ENCODE results near the gene RABGAP1L.

RABGAP1L gene

DNA sequence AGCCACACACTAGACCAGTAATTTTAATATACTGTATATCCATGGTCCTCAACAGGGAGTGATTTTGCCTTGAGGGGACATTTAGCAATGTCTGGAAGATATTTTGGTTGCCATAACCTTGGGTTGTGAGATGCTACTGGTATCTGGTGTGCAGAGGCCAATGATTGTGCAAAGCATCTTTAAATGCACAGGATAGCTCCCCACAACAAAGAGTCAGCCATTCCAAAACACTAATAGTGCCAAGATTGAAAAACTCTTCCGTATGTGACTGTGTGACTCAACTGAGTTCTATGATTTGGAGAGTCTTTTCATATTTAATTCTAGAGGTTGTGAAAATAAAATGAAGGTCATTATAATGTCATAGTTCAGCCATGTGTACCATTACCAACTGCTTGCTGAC, 699.0 kb downstream of the RABGAP1L start:
- no peak overlapping the region for H3K27ac ChIP-seq (ENCODE audit: low read length)
- H3K36me3 ChIP-seq (replicated peaks; ENCODE audit: low read depth, low read length): no peaks in the 10 kb centered on the region
- no peak overlapping the region for H3K4me3 ChIP-seq (ENCODE audit: low read length)
- H3K79me2 ChIP-seq (ENCODE audit: low read length): no peaks in the 10 kb centered on the region
- no peaks in the 10 kb centered on the region for H3K4me1 ChIP-seq (ENCODE audit: low read length)
- no peaks in the 10 kb centered on the region for H4K20me1 ChIP-seq (ENCODE audit: insufficient read depth, low read length)
- H3K27me3 ChIP-seq (ENCODE audit: low read depth, low read length): no peaks in the 10 kb centered on the region
- no peak overlapping the region for H2AFZ ChIP-seq (ENCODE audit: low read depth, low read length)
- H3K9me3 ChIP-seq (ENCODE audit: insufficient read depth, low read length): no peaks in the 10 kb centered on the region
- no peak for TF ChIP-seq EZH2phosphoT487 (IDR thresholded peaks at IDR 0.05; ENCODE audit: low read depth)
- TF ChIP-seq, protein P1, sequence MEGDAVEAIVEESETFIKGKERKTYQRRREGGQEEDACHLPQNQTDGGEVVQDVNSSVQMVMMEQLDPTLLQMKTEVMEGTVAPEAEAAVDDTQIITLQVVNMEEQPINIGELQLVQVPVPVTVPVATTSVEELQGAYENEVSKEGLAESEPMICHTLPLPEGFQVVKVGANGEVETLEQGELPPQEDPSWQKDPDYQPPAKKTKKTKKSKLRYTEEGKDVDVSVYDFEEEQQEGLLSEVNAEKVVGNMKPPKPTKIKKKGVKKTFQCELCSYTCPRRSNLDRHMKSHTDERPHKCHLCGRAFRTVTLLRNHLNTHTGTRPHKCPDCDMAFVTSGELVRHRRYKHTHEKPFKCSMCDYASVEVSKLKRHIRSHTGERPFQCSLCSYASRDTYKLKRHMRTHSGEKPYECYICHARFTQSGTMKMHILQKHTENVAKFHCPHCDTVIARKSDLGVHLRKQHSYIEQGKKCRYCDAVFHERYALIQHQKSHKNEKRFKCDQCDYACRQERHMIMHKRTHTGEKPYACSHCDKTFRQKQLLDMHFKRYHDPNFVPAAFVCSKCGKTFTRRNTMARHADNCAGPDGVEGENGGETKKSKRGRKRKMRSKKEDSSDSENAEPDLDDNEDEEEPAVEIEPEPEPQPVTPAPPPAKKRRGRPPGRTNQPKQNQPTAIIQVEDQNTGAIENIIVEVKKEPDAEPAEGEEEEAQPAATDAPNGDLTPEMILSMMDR (IDR thresholded peaks at IDR 0.05; ENCODE audit: low read depth, low read length): no peak
- H3K4me2 ChIP-seq (ENCODE audit: low read length): no peak overlapping the region
- H3K9ac ChIP-seq (ENCODE audit: low read length): no peak overlapping the region

GRCh38 chr1:174870319-174870718, 711.0 kb downstream of the RABGAP1L start:
- no peak overlapping the region for H2AFZ ChIP-seq (ENCODE audit: low read depth, low read length)
- H3K9me3 ChIP-seq (ENCODE audit: insufficient read depth, low read length): no peaks in the 10 kb centered on the region
- no peaks in the 10 kb centered on the region for H3K36me3 ChIP-seq (replicated peaks; ENCODE audit: low read depth, low read length)
- no peak overlapping the region for H3K4me3 ChIP-seq (ENCODE audit: low read length)
- H3K27ac ChIP-seq (ENCODE audit: low read length): no peak overlapping the region
- TF ChIP-seq, protein P1 (IDR thresholded peaks at IDR 0.05; ENCODE audit: low read depth, low read length): no peak
- no peak for TF ChIP-seq EZH2phosphoT487 (IDR thresholded peaks at IDR 0.05; ENCODE audit: low read depth)
- no peaks in the 10 kb centered on the region for H3K79me2 ChIP-seq (ENCODE audit: low read length)
- H3K4me1 ChIP-seq (ENCODE audit: low read length): peaks cover 16% of the 10 kb centered on the region
- H3K27me3 ChIP-seq (ENCODE audit: low read depth, low read length): no peaks in the 10 kb centered on the region
- H3K4me2 ChIP-seq (ENCODE audit: low read length): no peak overlapping the region
- no peak overlapping the region for H3K9ac ChIP-seq (ENCODE audit: low read length)
- no peaks in the 10 kb centered on the region for H4K20me1 ChIP-seq (ENCODE audit: insufficient read depth, low read length)

- TF ChIP-seq, protein P1 (IDR thresholded peaks at IDR 0.05; ENCODE audit: low read depth, low read length): no peak
- TF ChIP-seq EZH2phosphoT487 (IDR thresholded peaks at IDR 0.05; ENCODE audit: low read depth): no peak
- H3K27me3 ChIP-seq (ENCODE audit: low read depth, low read length): no peaks in the 10 kb centered on the region
- H3K4me2 ChIP-seq (ENCODE audit: low read length): no peak overlapping the region
- no peaks in the 10 kb centered on the region for H3K36me3 ChIP-seq (replicated peaks; ENCODE audit: low read depth, low read length)
- peaks cover 18% of the 10 kb centered on the region for H3K4me1 ChIP-seq (ENCODE audit: low read length)
- no peak overlapping the region for H2AFZ ChIP-seq (ENCODE audit: low read depth, low read length)
- no peak overlapping the region for H3K9ac ChIP-seq (ENCODE audit: low read length)
- no peak overlapping the region for H3K4me3 ChIP-seq (ENCODE audit: low read length)
- H3K79me2 ChIP-seq (ENCODE audit: low read length): no peaks in the 10 kb centered on the region
- H3K27ac ChIP-seq (ENCODE audit: low read length): no peak overlapping the region
- no peaks in the 10 kb centered on the region for H4K20me1 ChIP-seq (ENCODE audit: insufficient read depth, low read length)
- no peaks in the 10 kb centered on the region for H3K9me3 ChIP-seq (ENCODE audit: insufficient read depth, low read length)
Observed at GRCh38 chr1:174871886-174872285, 712.6 kb downstream of the RABGAP1L start.

- Histone ChIP-seq H3K27ac (ENCODE audit: low read length) (no peak overlapping the region), H3K4me1 (ENCODE audit: low read length) (peaks cover 18% of the 10 kb centered on the region)
Observed at GRCh38 chr1:174872615-174873058, 713.3 kb downstream of the RABGAP1L start.

More at GRCh38 chr1:174872615-174873058, 713.3 kb downstream of the RABGAP1L start:
- H3K4me3 ChIP-seq (ENCODE audit: low read length): no peak overlapping the region
- H3K9me3 ChIP-seq (ENCODE audit: insufficient read depth, low read length): no peaks in the 10 kb centered on the region
- TF ChIP-seq, protein P1 (IDR thresholded peaks at IDR 0.05; ENCODE audit: low read depth, low read length): no peak
- no peak for TF ChIP-seq EZH2phosphoT487 (IDR thresholded peaks at IDR 0.05; ENCODE audit: low read depth)
- no peak overlapping the region for H3K9ac ChIP-seq (ENCODE audit: low read length)
- no peaks in the 10 kb centered on the region for H3K36me3 ChIP-seq (replicated peaks; ENCODE audit: low read depth, low read length)
- no peaks in the 10 kb centered on the region for H3K27me3 ChIP-seq (ENCODE audit: low read depth, low read length)
- no peaks in the 10 kb centered on the region for H3K79me2 ChIP-seq (ENCODE audit: low read length)
- H2AFZ ChIP-seq (ENCODE audit: low read depth, low read length): no peak overlapping the region
- H4K20me1 ChIP-seq (ENCODE audit: insufficient read depth, low read length): no peaks in the 10 kb centered on the region
- no peak overlapping the region for H3K4me2 ChIP-seq (ENCODE audit: low read length)
